Right lobe of liver (tissue), 6 donors: ENCODE results near the gene DNAJC16. TPM values are rescaled to one million over a fixed set of nuclear protein-coding genes. Genes with fewer than 3 reads are reported as not detected.

Experiments used
- ATAC-seq, 4 donors: fragments of 200-7000 bp; cut with Tn5 transposase; one replicate each; pipeline ENCODE4 v1.9.1; 2020; ENCODE audit warnings: mild to moderate bottlenecking in 4 of 4, moderate library complexity in 4 of 4
- DNase-seq, 3 donors: peaks; one replicate each; pipeline ENCODE4 v3.0.0-alpha.2; 2020
- H3K27ac ChIP-seq, 3 donors: fragments of 200-600 bp; one replicate each; pipeline ENCODE4 v1.8.0; 2022
- H3K27me3 ChIP-seq, 2 donors: fragments of 200-600 bp; one replicate each; pipeline ENCODE4 v1.8.0; 2022
- H3K36me3 ChIP-seq, 4 donors: fragments of 200-600 bp; sonication (generic) in 1 of 4; one replicate each; pipeline versions ENCODE4 v1.5.1 to v1.8.0; 2017 to 2022; ENCODE audit warnings: control low read depth in 1 of 4
- H3K4me1 ChIP-seq, 4 donors: fragments of 200-600 bp; sonication (generic) in 1 of 4; one replicate each; pipeline versions ENCODE4 v1.5.1 to v1.8.0; 2017 to 2022; ENCODE audit warnings: control low read depth in 1 of 4
- H3K4me3 ChIP-seq, 3 donors: fragments of 200-600 bp; one replicate each; pipeline ENCODE4 v1.8.0; 2022
- H3K9me3 ChIP-seq, 4 donors: fragments of 200-600 bp; sonication (generic) in 1 of 4; one replicate each; pipeline versions ENCODE4 v1.5.1 to v1.8.0; 2017 to 2022; ENCODE audit warnings: control low read depth in 1 of 4
- CTCF ChIP-seq, 4 donors: fragments of 200-600 bp in 3 of 4; fragments of 450-650 bp in 1 of 4; IDR thresholded peaks; one replicate each; pipeline versions ENCODE4 v1.5.1 to v1.8.0; 2016 to 2022; ENCODE audit warnings: antibody characterized with exemption in 4 of 4, mild to moderate bottlenecking in 2 of 4
- POLR2A ChIP-seq: fragments of 450-650 bp; IDR thresholded peaks from one replicate; pipeline ENCODE4 v1.6.1; 2017; ENCODE audit warnings: antibody characterized with exemption, mild to moderate bottlenecking
- WGBS: methylation state at CpG from one replicate; pipeline ENCODE4 v1.1.6; 2018; ENCODE audit warnings: low coverage, low lambda C conversion rate; ENCODE audit not compliant: insufficient coverage; ENCODE audit errors: missing lambda C conversion rate; 5-methylcytosine and 5-hydroxymethylcytosine counted together
- intact Hi-C, 2 donors: fragments of 100-400 bp; cut with DNase I; formaldehyde crosslinking; loops; one replicate each; pipeline versions ENCODE4 v1.11.2 to v1.14.1; 2022
- total RNA-seq, 6 experiments: library from RNA; depleted of rRNA in 2 of 6; stranded (reverse); fragments of >200 nt in 2 of 6; fragmentation: NEBNext Ultra II Directional in 3 of 6; extraction: Animal tissue kit (Norgen Biotek cat#: 25700) in 3 of 6; gene quantifications; one replicate each; pipeline versions ENCODE4 v1.1.0 to v1.2.4, GENCODE V29; 2016 to 2023
- donor health status: DM: no; HTN: yes; CAD: no.
- donor health status: DM: no; HTN: no; CAD: no.
- donor health status: DM: no; HTN: no; CAD: no.
- donor health status: DM: no; HTN: yes; CAD: no.
- donor health status: DM: no; HTN: yes; CAD: no.

Gene DNAJC16
- total RNA-seq, 6 experiments from 2014 or later: 8.4 to 15.0 (median 11.9) TPM

DNA sequence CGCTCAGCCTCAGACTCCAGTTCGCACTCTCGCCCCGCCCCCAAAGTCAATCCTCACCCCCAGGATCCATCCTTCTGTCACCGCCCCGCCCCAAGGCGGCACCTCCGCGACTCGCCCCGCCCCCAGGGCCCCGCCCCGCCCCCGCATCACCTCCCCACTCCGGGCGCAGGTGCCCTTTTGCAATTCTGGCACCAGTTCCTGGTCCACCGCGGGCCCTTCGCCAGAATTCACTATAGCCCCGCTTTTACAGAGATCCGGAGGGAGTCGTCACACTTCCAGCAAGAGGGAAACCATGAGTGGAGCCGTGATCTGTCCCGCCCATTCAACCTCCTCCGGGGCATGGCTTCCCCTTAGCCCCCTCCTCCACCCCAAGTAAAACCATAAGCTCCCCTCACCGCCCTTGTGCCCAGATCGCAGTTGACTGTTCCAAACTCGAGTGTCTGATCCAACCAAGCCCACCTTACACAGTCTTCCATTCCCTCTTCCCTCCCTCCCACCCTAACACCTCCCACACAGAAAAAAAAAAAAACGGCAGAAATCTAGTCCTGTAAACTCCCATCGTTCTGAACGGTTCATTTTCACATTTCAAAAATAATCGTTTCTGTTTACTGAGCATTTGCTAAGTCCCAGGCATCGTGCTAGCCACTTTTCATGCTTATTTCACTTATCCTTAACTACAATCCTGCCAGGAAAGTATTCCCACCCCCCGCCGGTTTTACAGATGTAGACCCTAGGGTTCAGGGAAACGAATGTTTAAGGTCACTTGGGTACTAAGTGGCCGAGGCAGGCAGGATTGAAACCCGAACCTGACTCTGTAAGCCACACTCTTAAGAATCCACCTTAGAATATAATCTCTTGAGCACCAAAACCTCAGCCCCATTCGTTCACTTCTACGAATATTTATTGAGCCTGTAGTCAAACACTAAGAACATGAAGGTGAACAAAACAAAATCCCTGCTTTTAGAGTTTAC lies 1.3 kb upstream of the DNAJC16 start:
- TF ChIP-seq CTCF (IDR thresholded peaks at IDR 0.05): no peak
- no peak for TF ChIP-seq POLR2A
- Histone ChIP-seq H3K4me3 (peak overlapping the region; percentile 37 to 77 (median 51)), H3K27ac (peak overlapping the region; percentile 72 to 94 (median 85)), H3K36me3 (no peaks in the 10 kb centered on the region), H3K9me3 (no peaks in the 10 kb centered on the region), H3K4me1 (peaks cover 0 to 18% (median 12%) of the 10 kb centered on the region in 4 donors), H3K27me3 (no peaks in the 10 kb centered on the region)
- WGBS: 2% methylated on average over 24 of the region's 40 CpGs
- no peak for DNase-seq
- peak in 2 of 4 donors; percentile 70 to 75 for ATAC-seq
- intact Hi-C loops: no loop called here

GRCh38 chr1:15526021-15526489 lies 593 bp upstream of the DNAJC16 start:
- 5% methylated on average over 9 of the region's 9 CpGs for WGBS
- peak overlapping the region; percentile 72 to 94 (median 85) for H3K27ac ChIP-seq
- intact Hi-C loops: no loop called here
- H3K4me1 ChIP-seq: peaks cover 0 to 18% (median 12%) of the 10 kb centered on the region in 4 donors
- no peaks in the 10 kb centered on the region for H3K9me3 ChIP-seq
- DNase-seq (no peak), ATAC-seq (no peak)
- H3K4me3 ChIP-seq: peak overlapping the region in 2 of 3 donors; percentile 6 to 77
- H3K36me3 ChIP-seq: no peaks in the 10 kb centered on the region
- no peak for TF ChIP-seq POLR2A
- TF ChIP-seq CTCF (IDR thresholded peaks at IDR 0.05): no peak
- no peaks in the 10 kb centered on the region for H3K27me3 ChIP-seq

- intact Hi-C loops: no loop called here
- Histone ChIP-seq H3K4me1 (peaks cover 0 to 11% (median 10%) of the 10 kb centered on the region in 4 donors), H3K9me3 (no peaks in the 10 kb centered on the region), H3K27ac (no peak overlapping the region), H3K27me3 (no peaks in the 10 kb centered on the region), H3K36me3 (peaks cover 0 to 22% (median 0%) of the 10 kb centered on the region in 4 donors), H3K4me3 (no peak overlapping the region)
- ATAC-seq: no peak
- 95% methylated on average over 4 of the region's 4 CpGs for WGBS
- DNase-seq: no peak
- no peak for TF ChIP-seq CTCF (IDR thresholded peaks at IDR 0.05)
- TF ChIP-seq POLR2A: no peak
Measured at GRCh38 chr1:15531003-15531402, 4.4 kb downstream of the DNAJC16 start.

DNA sequence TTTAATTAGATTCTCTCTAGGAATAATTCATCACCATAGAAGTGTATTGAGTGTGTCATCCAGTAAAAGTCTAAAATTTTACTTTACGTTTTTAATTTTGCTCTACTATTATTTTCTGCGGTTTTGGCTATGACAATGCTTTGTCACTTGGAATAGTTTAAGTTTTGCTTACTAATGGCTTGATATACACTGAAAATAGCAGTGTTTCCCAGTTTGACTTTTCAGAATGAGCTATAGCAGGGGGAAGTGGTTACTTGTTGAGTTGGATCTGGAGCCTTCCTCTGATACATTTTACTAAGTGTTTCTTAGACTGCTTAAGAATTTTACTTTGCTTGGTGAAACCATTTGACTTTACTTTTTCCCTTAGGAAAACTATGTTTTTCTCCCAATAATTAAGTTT lies 5.0 kb downstream of the DNAJC16 start:
- 60% methylated on average over 2 of the region's 2 CpGs for WGBS
- intact Hi-C loops: no loop called here
- Histone ChIP-seq H3K4me3 (no peak overlapping the region), H3K9me3 (no peaks in the 10 kb centered on the region), H3K4me1 (peaks cover 0 to 10% (median 9%) of the 10 kb centered on the region in 4 donors), H3K36me3 (peaks cover 0 to 29% (median 0%) of the 10 kb centered on the region in 4 donors), H3K27me3 (no peaks in the 10 kb centered on the region), H3K27ac (no peak overlapping the region)
- no peak for TF ChIP-seq CTCF (IDR thresholded peaks at IDR 0.05)
- TF ChIP-seq POLR2A: no peak
- no peak for DNase-seq
- no peak for ATAC-seq
